H9 (cell line): ENCODE data around the gene JAKMIP3. TPM values are rescaled to one million over a fixed set of nuclear protein-coding genes. Genes with fewer than 3 reads are reported as not detected.

Source experiments
- DNase-seq: peaks from one replicate; pipeline ENCODE4 v3.0.0-alpha.2; 2017
- H2AFZ ChIP-seq: one replicate; pipeline ENCODE4 v1.6.1; 2013; ENCODE audit warnings: mild to moderate bottlenecking, low read length, control low read depth, moderate library complexity
- H2AK5ac ChIP-seq: 2 replicates; pipeline ENCODE4 v1.6.1; 2013; ENCODE audit warnings: low read length, control low read depth, mixed read lengths; ENCODE audit not compliant: insufficient read length
- H2BK120ac ChIP-seq: one replicate; pipeline ENCODE4 v1.6.1; 2013; ENCODE audit warnings: low read depth, mild to moderate bottlenecking, low read length, control low read depth, inconsistent platforms; ENCODE audit not compliant: poor library complexity, severe bottlenecking
- H2BK12ac ChIP-seq: 2 replicates; pipeline ENCODE4 v1.6.1; 2013; ENCODE audit warnings: low read length, control low read depth, mixed read lengths, low read depth; ENCODE audit not compliant: insufficient read length
- H2BK15ac ChIP-seq: 2 replicates; pipeline ENCODE4 v1.6.1; 2013; ENCODE audit warnings: low read depth, low read length, control low read depth
- H2BK20ac ChIP-seq: one replicate; pipeline ENCODE4 v1.6.1; 2013; ENCODE audit warnings: low read depth, mild to moderate bottlenecking, low read length, control low read depth, inconsistent platforms; ENCODE audit not compliant: poor library complexity, severe bottlenecking
- H2BK5ac ChIP-seq: 2 replicates; pipeline ENCODE4 v1.6.1; 2013; ENCODE audit warnings: low read length, control low read depth, mixed read lengths; ENCODE audit not compliant: insufficient read length
- H3K14ac ChIP-seq: 2 replicates; pipeline ENCODE4 v1.6.1; 2013; ENCODE audit warnings: low read length, control low read depth; ENCODE audit not compliant: insufficient read depth
- H3K18ac ChIP-seq: 2 replicates; pipeline ENCODE4 v1.6.1; 2013; ENCODE audit warnings: low read depth, mild to moderate bottlenecking, mixed read lengths, low read length, control low read depth; ENCODE audit not compliant: insufficient read length
- H3K23ac ChIP-seq: 2 replicates; pipeline ENCODE4 v1.6.1; 2013; ENCODE audit warnings: low read length, control low read depth, mixed read lengths, low read depth; ENCODE audit not compliant: insufficient read length
- H3K23me2 ChIP-seq: 2 replicates; pipeline ENCODE4 v1.6.1; 2013; ENCODE audit warnings: low read depth, mild to moderate bottlenecking, mixed read lengths, low read length, control low read depth; ENCODE audit not compliant: insufficient read length, poor library complexity, severe bottlenecking
- H3K27ac ChIP-seq: 2 replicates; pipeline ENCODE4 v1.5.1; 2013; ENCODE audit warnings: low read length, control low read depth, mixed read lengths, low read depth; ENCODE audit not compliant: insufficient read length
- H3K27me3 ChIP-seq: 2 replicates; pipeline ENCODE4 v1.6.1; 2013; ENCODE audit warnings: low read length, control low read depth, inconsistent platforms; ENCODE audit not compliant: insufficient read depth
- H3K4ac ChIP-seq: 2 replicates; pipeline ENCODE4 v1.6.1; 2013; ENCODE audit warnings: low read depth, mild to moderate bottlenecking, control low read depth, inconsistent platforms, low read length, moderate library complexity
- H3K4me1 ChIP-seq: 2 replicates; pipeline ENCODE4 v1.6.1; 2013; ENCODE audit warnings: low read length, control low read depth, inconsistent platforms; ENCODE audit not compliant: insufficient read depth
- H3K4me2 ChIP-seq: 2 replicates; pipeline ENCODE4 v1.6.1; 2013; ENCODE audit warnings: low read length, control low read depth, mixed read lengths; ENCODE audit not compliant: insufficient read length, insufficient read depth
- H3K56ac ChIP-seq: 2 replicates; pipeline ENCODE4 v1.6.1; 2013; ENCODE audit warnings: low read depth, mild to moderate bottlenecking, mixed read lengths, low read length, control low read depth; ENCODE audit not compliant: insufficient read length
- H3K79me1 ChIP-seq: 2 replicates; pipeline ENCODE4 v1.6.1; 2013; ENCODE audit warnings: low read depth, mild to moderate bottlenecking, moderate library complexity, low read length, control low read depth, inconsistent platforms; ENCODE audit not compliant: insufficient read depth, poor library complexity, severe bottlenecking
- H3K79me2 ChIP-seq: 2 replicates; pipeline ENCODE4 v1.6.1; 2013; ENCODE audit warnings: low read length, control low read depth, inconsistent platforms; ENCODE audit not compliant: insufficient read depth
- H3K9ac ChIP-seq: 2 replicates; pipeline ENCODE4 v1.6.1; 2013; ENCODE audit warnings: low read length, control low read depth, mixed read lengths; ENCODE audit not compliant: insufficient read length; ENCODE audit errors: extremely low read depth
- H3K9me3 ChIP-seq: one replicate; pipeline ENCODE4 v1.6.1; 2013; ENCODE audit warnings: low read depth, low read length, inconsistent platforms; ENCODE audit not compliant: control insufficient read depth
- H3T11ph ChIP-seq: one replicate; pipeline ENCODE4 v1.6.1; 2013; ENCODE audit warnings: mild to moderate bottlenecking, low read length, control low read depth, inconsistent platforms
- H4K20me1 ChIP-seq: one replicate; pipeline ENCODE4 v1.6.1; 2013; ENCODE audit not compliant: control insufficient read depth, insufficient read length, insufficient read depth
- H4K5ac ChIP-seq: 2 replicates; pipeline ENCODE4 v1.6.1; 2013; ENCODE audit warnings: low read depth, mild to moderate bottlenecking, mixed read lengths, low read length, control low read depth; ENCODE audit not compliant: insufficient read length
- H4K8ac ChIP-seq: replicated peaks from 2 replicates; pipeline ENCODE4 v1.6.1; 2013; ENCODE audit warnings: low read length, control low read depth, mixed read lengths, low read depth; ENCODE audit not compliant: insufficient read length
- H4K91ac ChIP-seq: 2 replicates; pipeline ENCODE4 v1.6.1; 2013; ENCODE audit warnings: low read depth, mild to moderate bottlenecking, moderate library complexity, mixed read lengths, low read length, control low read depth; ENCODE audit not compliant: insufficient read length
- H3K27ac Mint-ChIP-seq, 3 experiments: 2 replicates in 2 of 3; 3 replicates in 1 of 3; pipeline ENCODE4 v1.8.0; 2020 to 2021; ENCODE audit warnings: mixed read lengths in 3 of 3, mild to moderate bottlenecking in 1 of 3, moderate library complexity in 1 of 3
- H3K27me3 Mint-ChIP-seq: 2 replicates; pipeline ENCODE4 v1.8.0; 2021; ENCODE audit warnings: low read depth, mild to moderate bottlenecking, moderate library complexity, mixed read lengths
- H3K36me3 Mint-ChIP-seq, 3 experiments: 2 replicates in 2 of 3; 3 replicates in 1 of 3; pipeline ENCODE4 v1.8.0; 2020 to 2021; ENCODE audit warnings: low read depth in 3 of 3, mixed read lengths in 3 of 3; ENCODE audit not compliant: insufficient read depth in 1 of 3
- H3K4me1 Mint-ChIP-seq, 2 experiments: 2 replicates each; pipeline ENCODE4 v1.8.0; 2020; ENCODE audit warnings: mixed read lengths in 2 of 2
- H3K4me3 Mint-ChIP-seq, 2 experiments: 2 replicates in 1 of 2; 3 replicates in 1 of 2; pipeline ENCODE4 v1.8.0; 2020 to 2021; ENCODE audit warnings: mild to moderate bottlenecking in 2 of 2, mixed read lengths in 2 of 2, moderate library complexity in 1 of 2
- H3K9me3 Mint-ChIP-seq, 2 experiments: 2 replicates in 1 of 2; 3 replicates in 1 of 2; pipeline ENCODE4 v1.8.0; 2020; ENCODE audit warnings: mild to moderate bottlenecking in 2 of 2, mixed read lengths in 2 of 2, moderate library complexity in 1 of 2
- CTCF ChIP-seq: fragments of 200-600 bp; sonication (generic); conservative IDR thresholded peaks from 3 replicates; pipeline ENCODE4 v1.8.0; 2021; ENCODE audit warnings: antibody characterized with exemption, mild to moderate bottlenecking
- WGBS: extraction: QIAGEN DNeasy Blood & Tissue Kit; methylation state at CpG from one replicate; pipeline ENCODE4 v1.1.7; 2013; ENCODE audit warnings: missing lambda C conversion rate, low lambda C conversion rate, mixed read lengths; ENCODE audit not compliant: insufficient read length; ENCODE audit errors: extremely low coverage; 5-methylcytosine and 5-hydroxymethylcytosine counted together
- total RNA-seq: library from RNA; stranded (reverse); gene quantifications from 2 replicates; pipeline ENCODE4 v1.2.1, GENCODE V29; 2021

JAKMIP3 gene
- total RNA-seq, 1 experiment from 2014 or later, result 0.50 TPM

GRCh38 chr10:132114953-132115520 is 49.3 kb downstream of the JAKMIP3 start:
- H3K79me1 ChIP-seq, result no peaks in the 10 kb centered on the region
- no peaks in the 10 kb centered on the region; the same call in 1 of the 2 replicates for H3K27me3 Mint-ChIP-seq
- H3K14ac ChIP-seq, result no peak overlapping the region
- no peak overlapping the region for H4K8ac ChIP-seq
- no CpG with 5 or more reads among the region's 24 CpGs for WGBS
- H4K20me1 ChIP-seq, result no peaks in the 10 kb centered on the region
- H3K4me2 ChIP-seq, result no peak overlapping the region
- H3K56ac ChIP-seq, result no peak overlapping the region
- H3K9me3 ChIP-seq, result no peaks in the 10 kb centered on the region
- TF ChIP-seq CTCF, result no peak
- H3K23ac ChIP-seq, result no peak overlapping the region
- H4K91ac ChIP-seq, result no peak overlapping the region
- H3K18ac ChIP-seq, result no peak overlapping the region
- no peak overlapping the region for H3T11ph ChIP-seq
- no peaks in the 10 kb centered on the region for H3K9me3 Mint-ChIP-seq
- no peaks in the 10 kb centered on the region for H3K27me3 ChIP-seq
- H3K4me1 Mint-ChIP-seq, result peaks cover 3% of the 10 kb centered on the region in 2 experiments
- H3K4ac ChIP-seq, result no peak overlapping the region
- H3K27ac ChIP-seq, result no peak overlapping the region
- no peaks in the 10 kb centered on the region for H3K79me2 ChIP-seq
- no peak overlapping the region for H2BK12ac ChIP-seq
- H2AFZ ChIP-seq, result no peak overlapping the region
- H2AK5ac ChIP-seq, result no peak overlapping the region
- no peak overlapping the region for H3K27ac Mint-ChIP-seq
- no peak overlapping the region for H3K9ac ChIP-seq
- H3K4me1 ChIP-seq, result no peaks in the 10 kb centered on the region
- DNase-seq, result no peak
- no peak overlapping the region for H2BK15ac ChIP-seq
- no peak overlapping the region for H2BK20ac ChIP-seq
- H3K36me3 Mint-ChIP-seq, result no peaks in the 10 kb centered on the region
- no peak overlapping the region for H2BK5ac ChIP-seq
- no peak overlapping the region for H3K4me3 Mint-ChIP-seq
- no peak overlapping the region for H4K5ac ChIP-seq
- no peaks in the 10 kb centered on the region for H3K23me2 ChIP-seq
- H2BK120ac ChIP-seq, result no peak overlapping the region

Other genes with a start within 250 kb of the JAKMIP3 start
- gene PPP2R2D, start 164.9 kb upstream of the JAKMIP3 start, total RNA-seq, result 33.8 and 35.1 TPM in 2 replicates
- 57.1 and 58.0 TPM in 2 replicates for gene BNIP3, start 84.0 kb upstream of the JAKMIP3 start, total RNA-seq
- 26.3 and 29.0 TPM in 2 replicates for gene DPYSL4, start 121.0 kb downstream of the JAKMIP3 start, total RNA-seq
- 11.3 and 13.1 TPM in 2 replicates for gene STK32C, start 242.0 kb downstream of the JAKMIP3 start, total RNA-seq